OCI-LY3 (cell line): ENCODE measurements around the gene C5.

ENCODE experiments used
- H2AFZ ChIP-seq: fragments of 200-600, 300-600 bp; shearing (Covaris generic); 2 replicates; pipeline ENCODE4 v1.6.0; 2014; ENCODE audit warnings: antibody characterized with exemption, low read depth, low read length
- H3K27ac ChIP-seq: fragments of 200-600, 300-600 bp; sonication (generic); 2 replicates; pipeline ENCODE4 v1.5.1; 2014; ENCODE audit warnings: mild to moderate bottlenecking, low read length, moderate library complexity, mixed read lengths
- H3K27me3 ChIP-seq: fragments of 200-600, 300-600 bp; sonication (generic); 2 replicates; pipeline ENCODE4 v1.6.1; 2014; ENCODE audit warnings: low read depth, low read length, mixed read lengths
- H3K36me3 ChIP-seq: fragments of 200-600, 300-600 bp; sonication (generic); replicated peaks from 2 replicates; pipeline ENCODE3; 2014; ENCODE audit warnings: low read depth, low read length, mixed read lengths
- H3K4me1 ChIP-seq: fragments of 300-600, 200-600 bp; sonication (generic); 2 replicates; pipeline ENCODE4 v1.6.1; 2014; ENCODE audit warnings: low read length, mixed read lengths
- H3K4me2 ChIP-seq: fragments of 200-600, 300-600 bp; sonication (generic); 2 replicates; pipeline ENCODE4 v1.6.1; 2014; ENCODE audit warnings: low read length, mixed read lengths
- H3K4me3 ChIP-seq: fragments of 300-600, 200-600 bp; sonication (generic); 2 replicates; pipeline ENCODE4 v1.5.1; 2014; ENCODE audit warnings: antibody characterized with exemption, mild to moderate bottlenecking, low read length, moderate library complexity
- H3K79me2 ChIP-seq: fragments of 300-600, 200-600 bp; shearing (Covaris generic); 2 replicates; pipeline ENCODE4 v1.6.1; 2014; ENCODE audit warnings: mild to moderate bottlenecking, low read length, mixed read lengths
- H3K9ac ChIP-seq: fragments of 300-600, 200-600 bp; shearing (Covaris generic); 2 replicates; pipeline ENCODE4 v1.6.0; 2014; ENCODE audit warnings: mild to moderate bottlenecking, low read length, moderate library complexity
- H3K9me3 ChIP-seq: fragments of 200-600, 300-600 bp; shearing (Covaris generic); 2 replicates; pipeline ENCODE4 v1.6.1; 2014; ENCODE audit warnings: low read length, mixed read lengths; ENCODE audit not compliant: insufficient read depth
- H4K20me1 ChIP-seq: fragments of 200-600, 300-600 bp; sonication (generic); 2 replicates; pipeline ENCODE4 v1.6.1; 2016; ENCODE audit warnings: low read length, mixed read lengths; ENCODE audit not compliant: insufficient read depth
- CTCF ChIP-seq: fragments of 200-600, 300-600 bp; sonication (generic); IDR thresholded peaks from 2 replicates; pipeline ENCODE4 v1.5.1; 2014; ENCODE audit warnings: antibody characterized with exemption, low read length, low read depth
- EZH2phosphoT487 ChIP-seq: fragments of 200-600 bp; shearing (Covaris generic); IDR thresholded peaks from 2 replicates; pipeline ENCODE4 v1.6.1; 2018; ENCODE audit warnings: antibody characterized with exemption, mixed run types, low read depth

Gene C5

DNA sequence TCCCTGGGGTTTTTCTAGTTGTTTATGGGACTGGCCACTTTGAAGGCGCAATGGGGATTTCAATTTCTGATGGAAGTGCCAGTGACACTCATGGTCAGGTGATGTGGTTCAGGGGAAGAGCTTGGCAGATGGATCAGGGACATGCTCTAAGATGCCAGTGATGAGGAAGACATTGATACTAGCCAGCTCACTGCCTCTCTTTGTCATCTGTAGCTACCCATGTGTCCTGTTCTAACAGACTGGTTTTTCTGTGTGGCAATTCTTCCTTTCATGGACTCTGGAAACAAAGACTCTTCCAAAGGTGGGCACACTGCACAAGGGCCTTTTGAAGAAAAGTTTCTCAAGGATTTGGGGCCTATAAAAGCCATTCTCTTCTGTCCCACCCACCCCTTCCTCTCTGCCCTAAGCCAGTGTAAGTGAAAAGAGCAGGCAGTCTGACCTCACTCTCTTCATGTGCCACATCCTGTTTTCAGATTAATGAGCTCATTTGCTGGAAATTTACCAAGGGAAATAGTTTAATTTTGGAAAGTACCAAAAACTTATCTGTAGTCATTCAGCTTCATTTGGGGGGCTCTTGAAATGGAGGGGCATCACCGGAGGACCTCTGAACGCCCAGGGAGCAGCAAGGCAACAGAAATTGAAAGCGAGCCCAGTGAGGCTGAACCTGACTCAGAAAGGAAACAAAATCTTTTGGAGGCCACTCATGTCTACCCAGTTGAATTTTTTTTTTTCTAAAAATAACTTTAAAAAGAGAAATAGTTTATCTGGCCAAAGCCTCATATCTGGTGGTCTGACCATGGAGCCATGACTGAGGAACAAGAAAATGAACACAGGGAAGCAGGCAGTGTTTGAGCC lies 118.6 kb downstream of the C5 start:
- peak overlapping the region; percentile 78 for H3K4me2 ChIP-seq
- H3K27me3 ChIP-seq = no peaks in the 10 kb centered on the region
- peak overlapping the region; percentile 94 for H3K27ac ChIP-seq
- no peaks in the 10 kb centered on the region for H4K20me1 ChIP-seq
- no peak overlapping the region for H2AFZ ChIP-seq
- H3K79me2 ChIP-seq = peaks cover 40% of the 10 kb centered on the region
- no peaks in the 10 kb centered on the region for H3K9me3 ChIP-seq
- no peak for TF ChIP-seq EZH2phosphoT487
- TF ChIP-seq CTCF = no peak
- peaks cover 90% of the 10 kb centered on the region for H3K4me1 ChIP-seq
- no peaks in the 10 kb centered on the region for H3K36me3 ChIP-seq
- H3K4me3 ChIP-seq = peak overlapping the region; percentile 34
- peak overlapping the region; percentile 84 for H3K9ac ChIP-seq

DNA sequence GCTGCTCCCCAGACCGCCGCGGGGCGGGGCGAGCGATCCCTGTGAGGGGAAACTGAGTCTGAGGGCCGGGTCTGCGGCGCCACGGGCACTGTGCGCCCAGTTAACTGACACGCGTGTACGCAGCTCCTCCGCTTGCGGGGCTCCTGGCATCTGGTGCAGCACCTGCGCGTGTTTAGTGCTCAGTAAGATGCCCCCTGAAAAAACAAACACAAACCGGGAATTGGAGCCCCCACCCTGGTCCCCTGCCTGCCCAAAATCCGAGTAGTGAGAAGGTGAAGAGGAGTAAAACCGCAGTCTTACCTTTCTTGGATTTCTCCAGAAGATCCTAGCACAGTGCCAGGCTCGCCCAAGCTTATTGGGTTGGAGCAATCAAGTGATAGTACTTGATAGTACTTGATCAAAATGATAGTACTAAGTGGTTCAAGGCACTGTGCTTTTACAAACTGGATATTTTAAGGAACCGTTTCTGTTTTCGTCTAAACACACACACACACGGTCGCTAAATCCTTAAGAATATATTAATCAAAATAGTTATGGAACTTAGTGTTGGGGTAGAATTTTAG lies 120.8 kb downstream of the C5 start:
- H3K9ac ChIP-seq = peak overlapping the region; percentile 98
- H3K4me2 ChIP-seq = peak overlapping the region; percentile 95
- H4K20me1 ChIP-seq = no peaks in the 10 kb centered on the region
- peaks cover 89% of the 10 kb centered on the region for H3K4me1 ChIP-seq
- peak overlapping the region; percentile 94 for H3K27ac ChIP-seq
- H3K36me3 ChIP-seq = peaks cover 11% of the 10 kb centered on the region
- peak; percentile 13; the same call in 1 of the 2 replicates for TF ChIP-seq CTCF
- TF ChIP-seq EZH2phosphoT487 = no peak
- H3K9me3 ChIP-seq = no peaks in the 10 kb centered on the region
- H3K27me3 ChIP-seq = no peaks in the 10 kb centered on the region
- H2AFZ ChIP-seq = no peak overlapping the region
- peaks cover 61% of the 10 kb centered on the region for H3K79me2 ChIP-seq
- H3K4me3 ChIP-seq = peak overlapping the region; percentile 85

DNA sequence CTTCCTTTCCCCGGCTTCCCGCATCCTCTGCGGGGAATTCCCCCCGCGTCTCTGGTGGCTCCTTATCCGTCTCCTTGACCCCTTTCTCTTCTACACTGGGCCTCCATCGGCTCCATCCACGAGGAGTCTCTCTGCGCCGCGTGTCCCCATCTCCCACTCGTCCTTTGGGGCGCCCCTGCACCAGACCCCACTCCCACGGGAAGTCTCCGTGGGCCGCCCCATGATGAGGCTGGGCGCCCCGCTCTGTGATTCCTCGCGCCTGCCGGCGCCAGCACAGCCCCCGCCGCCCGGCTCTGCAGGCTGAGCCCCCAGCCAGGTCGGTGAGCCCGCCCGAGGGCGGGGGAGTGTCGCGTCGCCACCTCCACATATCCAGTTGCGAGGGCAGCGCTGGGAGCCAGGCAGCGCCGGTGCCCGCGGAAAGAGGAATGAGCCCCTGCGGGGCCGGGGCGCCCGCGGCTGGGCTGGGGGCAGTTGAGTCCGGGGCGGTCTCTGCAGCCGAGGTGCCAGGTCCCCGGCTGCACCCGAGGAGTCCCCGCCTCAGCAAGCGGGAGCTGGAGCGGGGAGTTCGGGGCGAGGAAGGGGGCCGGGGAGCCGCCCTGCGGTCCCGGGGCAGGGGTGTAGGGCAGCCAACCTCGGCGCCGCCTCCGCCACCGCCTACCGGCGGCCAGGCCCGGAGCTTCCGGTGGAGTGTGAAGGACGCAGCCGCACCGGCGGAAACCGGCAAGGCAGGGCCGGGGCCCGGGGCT lies 121.4 kb downstream of the C5 start:
- H3K36me3 ChIP-seq = peaks cover 17% of the 10 kb centered on the region
- H3K9ac ChIP-seq = peak overlapping the region; percentile 98
- no peak overlapping the region for H2AFZ ChIP-seq
- no peaks in the 10 kb centered on the region for H3K9me3 ChIP-seq
- H3K4me1 ChIP-seq = peaks cover 89% of the 10 kb centered on the region
- no peaks in the 10 kb centered on the region for H4K20me1 ChIP-seq
- H3K4me2 ChIP-seq = peak overlapping the region; percentile 95
- peak overlapping the region; percentile 85 for H3K4me3 ChIP-seq
- H3K27me3 ChIP-seq = no peaks in the 10 kb centered on the region
- TF ChIP-seq CTCF (no peak), EZH2phosphoT487 (no peak)
- peak overlapping the region; percentile 94 for H3K27ac ChIP-seq
- H3K79me2 ChIP-seq = peaks cover 68% of the 10 kb centered on the region

GRCh38 chr9:120928015-120928482 lies 122.0 kb downstream of the C5 start:
- Histone ChIP-seq H3K79me2 (peaks cover 74% of the 10 kb centered on the region), H3K4me2 (peak overlapping the region; percentile 95), H3K9me3 (no peaks in the 10 kb centered on the region), H3K27me3 (no peaks in the 10 kb centered on the region), H3K4me1 (peaks cover 89% of the 10 kb centered on the region), H4K20me1 (no peaks in the 10 kb centered on the region), H3K4me3 (peak overlapping the region; percentile 85), H3K27ac (peak overlapping the region; percentile 94), H2AFZ (no peak overlapping the region), H3K9ac (peak overlapping the region; percentile 98), H3K36me3 (peaks cover 22% of the 10 kb centered on the region)
- no peak for TF ChIP-seq CTCF
- TF ChIP-seq EZH2phosphoT487 = no peak
